Transverse colon (tissue), 4 donors: ENCODE measurements around the gene ZNF346. TPM values are rescaled to one million over a fixed set of nuclear protein-coding genes. Genes with fewer than 3 reads are reported as not detected.
"Not testable (repeated sequence)": the region's sequence is repeated elsewhere in the genome, so short reads cannot be mapped to it uniquely, and the experiment has no call there.

ENCODE experiments used
- DNase-seq: peaks from one replicate; pipeline ENCODE4 v3.0.0-alpha.2; 2019
- H3K27ac ChIP-seq, 4 donors: fragments of 200-600 bp; sonication (generic); 2 replicates each; pipeline ENCODE4 v1.5.1; 2016 to 2018; ENCODE audit warnings: inconsistent platforms in 4 of 4
- H3K27me3 ChIP-seq: fragments of 200-600 bp; sonication (generic); 2 replicates; pipeline ENCODE4 v1.5.1; 2017; ENCODE audit warnings: inconsistent platforms
- H3K36me3 ChIP-seq, 4 donors: fragments of 200-600 bp; sonication (generic); 2 replicates each; pipeline ENCODE4 v1.5.1; 2017 to 2019; ENCODE audit warnings: inconsistent platforms in 4 of 4
- H3K4me1 ChIP-seq, 4 donors: fragments of 200-600 bp; sonication (generic); 2 replicates each; pipeline ENCODE4 v1.5.1; 2017 to 2020; ENCODE audit warnings: inconsistent platforms in 4 of 4
- H3K4me3 ChIP-seq, 4 donors: fragments of 200-600 bp; sonication (generic); 1 replicate in 1 of 4; 2 replicates in 3 of 4; pipeline versions ENCODE4 v1.5.1 to v1.6.1; 2017 to 2019; ENCODE audit warnings: inconsistent platforms in 4 of 4
- H3K9me3 ChIP-seq, 2 donors: fragments of 200-600 bp; sonication (generic); 2 replicates each; pipeline ENCODE4 v1.5.1; 2017 to 2019; ENCODE audit warnings: inconsistent platforms in 2 of 2
- EP300 ChIP-seq: sonication (generic); formaldehyde crosslinking; IDR thresholded peaks from one replicate; pipeline ENCODE4 v1.6.1; 2017; ENCODE audit warnings: antibody characterized with exemption, low read depth
- POLR2A ChIP-seq: fragments of 450-650 bp; IDR thresholded peaks from one replicate; pipeline ENCODE4 v1.6.1; 2016; ENCODE audit warnings: antibody characterized with exemption, mild to moderate bottlenecking, moderate library complexity
- POLR2AphosphoS5 ChIP-seq, 3 donors: sonication (generic); formaldehyde crosslinking; IDR thresholded peaks; one replicate each; pipeline ENCODE4 v1.6.1; 2016; ENCODE audit warnings: antibody characterized with exemption in 3 of 3
- WGBS, 2 donors: methylation state at CpG; one replicate each; pipeline ENCODE4 v1.1.5; 2018; ENCODE audit warnings: low coverage in 1 of 2; 5-methylcytosine and 5-hydroxymethylcytosine counted together
- in situ Hi-C, 4 donors: fragments of 200-750 bp; cut with MboI; loops; one replicate each; pipeline versions ENCODE4 v1.15.0 to v1.15.1; 2017; ENCODE audit warnings: low sequenced_read_pairs in 3 of 4, low pct_ligation_motif_present in 1 of 4, low pct_unique_long_range_greater_than_20kb in 1 of 4
- intact Hi-C: fragments of 100-400 bp; cut with DNase I; formaldehyde crosslinking; loops from one replicate; pipeline ENCODE4 v1.15.1; 2023; ENCODE audit warnings: low total_unique reads
- total RNA-seq, 4 donors: library from RNA; depleted of rRNA; stranded (reverse); fragments of >200 nt; gene quantifications; one replicate each; pipeline ENCODE4 v1.1.0, GENCODE V29; 2016
- TF ChIP-seq, protein P1 (sequence below), 5 experiments: fragments of 200-600 bp in 3 of 5; fragments of 450-650 bp in 2 of 5; sonication (generic) in 3 of 5; IDR thresholded peaks; 1 replicate in 2 of 5; 2 replicates in 3 of 5; pipeline ENCODE4 v1.5.1; 2016 to 2017; ENCODE audit warnings: antibody characterized with exemption in 5 of 5, inconsistent platforms in 3 of 5, mild to moderate bottlenecking in 2 of 5, moderate library complexity in 1 of 5

Gene ZNF346
- total RNA-seq, 4 donors from 2014 or later, result 10.1 to 19.5 (median 12.6) TPM

DNA sequence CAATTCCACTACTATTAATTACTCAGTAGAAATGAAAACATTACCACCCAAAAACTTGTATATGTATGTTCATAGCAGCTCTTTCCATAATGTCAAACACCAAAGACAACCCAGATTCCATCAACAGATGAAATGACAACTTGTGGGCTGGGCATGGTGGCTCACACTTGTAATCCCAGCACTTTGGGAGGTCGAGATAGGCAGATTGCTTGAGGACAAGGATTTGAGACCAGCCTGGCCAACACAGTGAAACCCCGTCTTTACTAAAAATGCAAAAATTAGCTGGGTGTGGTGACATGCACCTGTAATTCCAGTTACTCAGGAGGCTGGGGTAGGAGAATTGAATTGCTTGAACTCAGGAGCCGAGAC, 27.4 kb upstream of the ZNF346 start:
- Histone ChIP-seq H3K27me3 (no peaks in the 10 kb centered on the region), H3K27ac (peak overlapping the region in 2 of 4 donors; percentile 26 to 47), H3K4me1 (peaks cover 0 to 6% (median 5%) of the 10 kb centered on the region in 4 donors), H3K4me3 (no peak overlapping the region), H3K36me3 (no peaks in the 10 kb centered on the region), H3K9me3 (no peaks in the 10 kb centered on the region)
- DNase-seq, result no peak
- intact Hi-C loops (no loop called here), in situ Hi-C loops (no loop called here)
- WGBS, 2 donors, result 90 to 100% methylated on average over 2 to 3 of the region's 3 CpGs
- TF ChIP-seq, protein P1, sequence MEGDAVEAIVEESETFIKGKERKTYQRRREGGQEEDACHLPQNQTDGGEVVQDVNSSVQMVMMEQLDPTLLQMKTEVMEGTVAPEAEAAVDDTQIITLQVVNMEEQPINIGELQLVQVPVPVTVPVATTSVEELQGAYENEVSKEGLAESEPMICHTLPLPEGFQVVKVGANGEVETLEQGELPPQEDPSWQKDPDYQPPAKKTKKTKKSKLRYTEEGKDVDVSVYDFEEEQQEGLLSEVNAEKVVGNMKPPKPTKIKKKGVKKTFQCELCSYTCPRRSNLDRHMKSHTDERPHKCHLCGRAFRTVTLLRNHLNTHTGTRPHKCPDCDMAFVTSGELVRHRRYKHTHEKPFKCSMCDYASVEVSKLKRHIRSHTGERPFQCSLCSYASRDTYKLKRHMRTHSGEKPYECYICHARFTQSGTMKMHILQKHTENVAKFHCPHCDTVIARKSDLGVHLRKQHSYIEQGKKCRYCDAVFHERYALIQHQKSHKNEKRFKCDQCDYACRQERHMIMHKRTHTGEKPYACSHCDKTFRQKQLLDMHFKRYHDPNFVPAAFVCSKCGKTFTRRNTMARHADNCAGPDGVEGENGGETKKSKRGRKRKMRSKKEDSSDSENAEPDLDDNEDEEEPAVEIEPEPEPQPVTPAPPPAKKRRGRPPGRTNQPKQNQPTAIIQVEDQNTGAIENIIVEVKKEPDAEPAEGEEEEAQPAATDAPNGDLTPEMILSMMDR (IDR thresholded peaks at IDR 0.05), result no peak
- TF ChIP-seq POLR2AphosphoS5 (IDR thresholded peaks at IDR 0.05), result no peak
- no peak for TF ChIP-seq POLR2A
- no peak for TF ChIP-seq EP300

DNA sequence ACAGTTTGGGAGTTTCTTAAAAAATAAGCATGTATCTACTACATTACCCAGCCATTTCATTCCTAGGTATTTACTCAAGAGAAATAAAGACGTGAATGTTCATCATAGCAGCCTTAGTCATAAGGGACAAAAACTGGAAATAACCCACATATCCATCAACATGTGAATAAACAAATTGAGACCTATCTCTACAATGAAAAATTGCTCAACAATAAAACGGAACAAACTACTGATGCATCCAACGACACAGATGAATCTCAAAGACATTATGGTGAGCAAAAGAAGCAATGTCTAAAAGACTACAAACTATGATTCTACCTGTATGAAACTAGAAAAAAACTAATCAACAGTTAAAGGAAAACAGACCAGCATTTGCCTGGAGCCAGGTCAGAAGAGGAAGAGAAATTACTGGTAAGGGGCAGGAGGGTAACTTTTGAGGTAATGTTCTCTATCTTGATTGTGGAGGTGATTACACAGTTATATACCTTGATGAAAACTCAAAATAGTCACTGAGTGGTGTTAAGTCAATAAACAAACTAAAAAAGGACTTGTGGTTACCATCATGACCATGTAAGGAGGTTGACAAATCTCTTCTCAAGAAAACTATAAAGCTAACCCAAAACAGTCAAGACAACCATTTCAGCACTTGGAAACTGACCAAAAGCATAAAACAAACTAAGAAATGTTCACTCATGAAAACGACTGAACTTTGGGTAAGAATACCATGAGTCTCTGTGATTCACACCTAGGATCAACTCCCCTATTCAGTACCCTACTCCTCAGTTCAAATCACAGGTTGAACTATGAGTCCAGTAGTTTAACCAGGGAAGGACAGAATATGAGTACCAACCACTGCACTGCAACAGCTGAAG, 26.4 kb upstream of the ZNF346 start:
- Histone ChIP-seq H3K27me3 (no peaks in the 10 kb centered on the region), H3K4me3 (no peak overlapping the region), H3K4me1 (peaks cover 0 to 6% (median 5%) of the 10 kb centered on the region in 4 donors), H3K9me3 (no peaks in the 10 kb centered on the region), H3K36me3 (no peaks in the 10 kb centered on the region), H3K27ac (peak overlapping the region in 3 of 4 donors; percentile 4 to 47 (median 11))
- TF ChIP-seq EP300, result no peak
- TF ChIP-seq, protein P1 (IDR thresholded peaks at IDR 0.05), result no peak
- no peak for TF ChIP-seq POLR2AphosphoS5 (IDR thresholded peaks at IDR 0.05)
- TF ChIP-seq POLR2A, result no peak
- intact Hi-C loops, result no loop called here
- WGBS, 2 donors, result 52 to 66% methylated on average over 3 to 4 of the region's 4 CpGs
- no peak for DNase-seq
- in situ Hi-C loops, result no loop called here

DNA sequence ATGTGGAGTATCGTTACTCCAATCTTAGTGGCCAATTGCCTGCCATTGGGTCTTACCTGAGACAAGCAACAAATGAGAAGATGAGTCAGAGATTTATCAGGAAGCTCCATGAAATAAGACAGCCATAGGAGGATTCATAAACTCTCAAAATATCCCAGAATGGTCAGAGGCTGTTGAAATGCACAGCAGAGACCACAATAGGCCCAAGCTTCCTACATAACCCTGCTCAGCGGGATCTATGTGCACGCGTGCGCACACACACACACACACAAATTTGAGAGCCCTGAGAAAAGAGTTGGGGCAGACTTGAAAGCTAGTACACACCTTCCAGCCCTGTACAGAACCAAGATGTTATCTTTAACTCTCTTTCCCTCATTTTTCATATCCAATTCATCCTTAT, 25.7 kb upstream of the ZNF346 start:
- no peak overlapping the region for H3K27ac ChIP-seq
- H3K36me3 ChIP-seq, result no peaks in the 10 kb centered on the region
- H3K4me3 ChIP-seq, result no peak overlapping the region
- 80 to 89% methylated on average over 1 to 5 of the region's 5 CpGs for WGBS, 2 donors
- TF ChIP-seq POLR2AphosphoS5 (IDR thresholded peaks at IDR 0.05) (no peak), EP300 (no peak), POLR2A (no peak)
- H3K4me1 ChIP-seq, result peaks cover 0 to 6% (median 5%) of the 10 kb centered on the region in 4 donors
- intact Hi-C loops (no loop called here), in situ Hi-C loops (no loop called here)
- H3K27me3 ChIP-seq, result no peaks in the 10 kb centered on the region
- DNase-seq, result no peak
- no peaks in the 10 kb centered on the region for H3K9me3 ChIP-seq

DNA sequence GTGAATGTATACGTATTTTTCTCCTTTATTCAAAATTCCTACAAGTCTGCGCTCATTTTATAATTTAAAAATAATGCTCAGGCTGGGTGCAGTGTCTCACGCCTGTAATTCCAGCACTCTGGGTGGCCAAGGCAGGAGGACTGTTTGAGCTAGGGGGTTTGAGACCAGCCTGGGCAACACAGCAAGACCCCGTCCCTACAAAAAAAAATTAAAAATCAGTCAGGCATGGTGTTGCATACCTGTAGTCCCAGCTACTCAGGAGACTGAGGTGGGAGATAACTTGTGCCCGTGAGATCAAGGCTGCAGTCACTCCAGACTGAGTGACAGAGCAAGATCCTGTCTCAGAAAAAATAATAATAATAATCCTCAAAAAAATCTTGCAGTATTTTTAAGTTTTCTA, 23.7 kb upstream of the ZNF346 start:
- in situ Hi-C loops, result no loop called here
- TF ChIP-seq POLR2AphosphoS5 (IDR thresholded peaks at IDR 0.05) (no peak), EP300 (no peak), POLR2A (no peak)
- TF ChIP-seq, protein P1 (IDR thresholded peaks at IDR 0.05), result no peak
- 98 to 100% methylated on average over 5 of the region's 5 CpGs for WGBS, 2 donors
- no peaks in the 10 kb centered on the region for H3K27me3 ChIP-seq
- DNase-seq, result no peak
- intact Hi-C loops, result no loop called here
- peaks cover 0 to 6% (median 6%) of the 10 kb centered on the region in 4 donors for H3K4me1 ChIP-seq
- no peaks in the 10 kb centered on the region for H3K36me3 ChIP-seq
- no peak overlapping the region for H3K27ac ChIP-seq
- H3K4me3 ChIP-seq, result no peak overlapping the region
- H3K9me3 ChIP-seq, result no peaks in the 10 kb centered on the region

DNA sequence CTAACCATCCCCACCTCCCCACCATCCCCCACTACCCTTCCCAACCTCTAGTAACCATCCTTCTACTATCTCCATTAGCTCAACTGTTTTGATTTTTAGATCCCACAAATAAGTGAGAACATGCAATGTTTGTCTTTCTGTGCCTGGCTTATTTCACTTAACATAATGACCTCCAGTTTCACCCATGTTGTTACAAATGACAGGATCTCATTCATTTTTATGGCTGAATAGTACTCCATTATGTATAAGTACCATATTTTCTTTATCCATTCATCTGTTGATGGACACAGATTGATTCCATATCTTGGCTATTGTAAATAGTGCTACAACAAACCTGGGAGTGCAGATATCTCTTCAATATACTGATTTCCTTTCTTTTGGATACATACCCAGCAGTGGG, 23.0 kb upstream of the ZNF346 start:
- H3K27me3 ChIP-seq, DNase-seq, H3K36me3 ChIP-seq, H3K9me3 ChIP-seq, intact Hi-C loops, H3K27ac ChIP-seq, H3K4me3 ChIP-seq, in situ Hi-C loops: not testable (repeated sequence)
- peaks cover 0 to 13% (median 11%) of the 10 kb centered on the region in 4 donors for H3K4me1 ChIP-seq
